ENCODE measurements around the gene TAAR9.
A peak's percentile ranks its signal among the peaks of the same experiment; 100 is the strongest.
"Not testable (repeated sequence)": the region's sequence is repeated elsewhere in the genome, so short reads cannot be mapped to it uniquely, and the experiment has no call there.

The TAAR9 gene

GRCh38 chr6:132515386-132515785 lies 22.7 kb upstream of the TAAR9 start:
- TF ChIP-seq CTCF (IDR thresholded peaks at IDR 0.05; ENCODE audit: insufficient read depth, low read depth, low read length, missing control alignments): no peak

GRCh38 chr6:132520953-132521352 lies 17.1 kb upstream of the TAAR9 start:
- H3K4me3 ChIP-seq (ENCODE audit: low read length): no peak overlapping the region
- no peak for DNase-seq (ENCODE audit: low read depth)
- TF ChIP-seq CTCF (IDR thresholded peaks at IDR 0.05; ENCODE audit: insufficient read depth, low read depth, low read length, missing control alignments): no peak

More at GRCh38 chr6:132515386-132515785, 22.7 kb upstream of the TAAR9 start:
- no peak overlapping the region for H3K4me3 ChIP-seq (ENCODE audit: low read length)
- no peak for DNase-seq (ENCODE audit: low read depth)

DNA sequence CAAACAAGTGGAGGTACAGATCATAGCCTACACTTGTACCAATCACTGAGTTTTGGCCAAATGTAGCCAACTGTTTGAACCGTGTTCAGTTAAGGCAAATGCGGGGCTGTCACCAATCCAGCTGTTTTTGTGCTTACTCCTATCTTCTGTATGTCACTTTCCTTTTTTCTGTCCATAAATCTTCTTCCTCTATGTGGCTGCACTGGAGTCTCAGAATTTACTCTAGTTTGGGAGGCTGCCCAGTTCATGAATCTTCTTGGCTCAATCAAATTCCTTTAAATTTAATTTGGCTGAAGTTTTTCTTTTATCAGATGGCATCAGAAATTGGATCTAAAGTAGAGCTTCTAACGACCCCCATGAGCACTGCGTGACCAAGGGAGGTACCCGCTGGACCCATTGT lies 13.4 kb upstream of the TAAR9 start:
- no peak for DNase-seq (ENCODE audit: low read depth)
- no peak overlapping the region for H3K4me3 ChIP-seq (ENCODE audit: low read length)
- TF ChIP-seq CTCF (IDR thresholded peaks at IDR 0.05; ENCODE audit: insufficient read depth, low read depth, low read length, missing control alignments): no peak

DNA sequence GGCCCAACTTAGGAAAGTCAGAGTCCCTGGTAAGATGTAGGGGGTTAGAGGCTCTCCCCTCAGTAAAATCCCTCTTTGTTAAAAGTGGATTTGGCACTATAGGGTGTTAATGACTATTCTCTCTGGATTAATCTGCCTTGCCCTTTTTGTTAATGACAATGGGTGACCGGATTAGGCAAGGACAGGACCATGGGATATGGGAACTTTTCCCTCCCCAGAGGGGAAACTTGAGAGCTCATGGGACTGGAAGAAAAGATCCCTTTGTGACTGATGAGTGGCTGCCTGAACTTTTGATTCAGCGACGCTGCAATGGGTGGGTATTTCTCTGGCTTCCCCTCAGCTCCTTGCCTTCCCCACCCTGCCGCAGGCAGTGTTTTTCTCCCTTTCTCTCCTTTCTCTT lies 12.2 kb upstream of the TAAR9 start:
- H3K4me3 ChIP-seq (ENCODE audit: low read length): no peak overlapping the region
- DNase-seq (ENCODE audit: low read depth): no peak
- TF ChIP-seq CTCF (IDR thresholded peaks at IDR 0.05; ENCODE audit: insufficient read depth, low read depth, low read length, missing control alignments): no peak

DNA sequence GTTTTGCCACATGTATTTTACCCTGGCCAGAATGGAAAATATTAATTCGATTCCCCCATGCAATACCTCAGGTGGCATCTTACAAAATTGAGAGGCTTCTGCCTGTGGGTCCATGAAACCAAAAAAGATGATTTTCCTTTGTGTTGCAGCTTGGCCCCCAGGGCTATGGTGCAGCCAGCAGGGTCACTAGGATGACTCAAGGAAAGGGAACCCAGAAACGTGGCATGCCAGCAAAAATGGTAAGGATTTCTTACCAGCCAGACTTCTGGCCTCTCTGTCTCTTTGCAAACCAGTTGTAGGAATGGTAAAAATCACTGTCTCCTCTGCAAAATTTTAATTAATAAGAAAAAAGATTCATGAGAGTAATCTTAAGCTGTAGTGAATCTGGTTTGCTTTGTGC lies 11.6 kb upstream of the TAAR9 start:
- TF ChIP-seq CTCF (IDR thresholded peaks at IDR 0.05; ENCODE audit: insufficient read depth, low read depth, low read length, missing control alignments): no peak
- DNase-seq (ENCODE audit: low read depth): no peak
- H3K4me3 ChIP-seq (ENCODE audit: low read length): no peak overlapping the region

DNA sequence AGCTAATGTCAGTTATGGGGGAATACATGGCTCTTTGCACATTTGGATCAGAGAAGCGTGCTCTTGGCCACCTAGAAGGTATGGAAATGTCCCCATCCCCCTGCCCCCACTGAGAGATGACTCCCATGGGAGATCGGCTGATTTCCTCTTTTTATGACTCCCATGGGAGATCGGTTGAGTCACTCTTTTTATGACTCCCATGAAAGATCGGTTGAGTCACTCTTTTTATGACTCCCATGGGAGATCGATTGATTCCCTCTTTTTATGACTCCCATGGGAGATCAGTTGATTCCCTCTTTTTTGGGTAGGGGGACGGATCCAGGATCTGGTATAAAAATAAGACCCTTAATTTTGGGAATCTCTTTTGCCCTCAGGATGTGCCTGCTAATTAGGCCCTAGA lies 10.3 kb upstream of the TAAR9 start:
- no peak overlapping the region for H3K4me3 ChIP-seq (ENCODE audit: low read length)
- no peak for TF ChIP-seq CTCF (IDR thresholded peaks at IDR 0.05; ENCODE audit: insufficient read depth, low read depth, low read length, missing control alignments)
- peak; percentile 48 for DNase-seq (ENCODE audit: low read depth)

DNA sequence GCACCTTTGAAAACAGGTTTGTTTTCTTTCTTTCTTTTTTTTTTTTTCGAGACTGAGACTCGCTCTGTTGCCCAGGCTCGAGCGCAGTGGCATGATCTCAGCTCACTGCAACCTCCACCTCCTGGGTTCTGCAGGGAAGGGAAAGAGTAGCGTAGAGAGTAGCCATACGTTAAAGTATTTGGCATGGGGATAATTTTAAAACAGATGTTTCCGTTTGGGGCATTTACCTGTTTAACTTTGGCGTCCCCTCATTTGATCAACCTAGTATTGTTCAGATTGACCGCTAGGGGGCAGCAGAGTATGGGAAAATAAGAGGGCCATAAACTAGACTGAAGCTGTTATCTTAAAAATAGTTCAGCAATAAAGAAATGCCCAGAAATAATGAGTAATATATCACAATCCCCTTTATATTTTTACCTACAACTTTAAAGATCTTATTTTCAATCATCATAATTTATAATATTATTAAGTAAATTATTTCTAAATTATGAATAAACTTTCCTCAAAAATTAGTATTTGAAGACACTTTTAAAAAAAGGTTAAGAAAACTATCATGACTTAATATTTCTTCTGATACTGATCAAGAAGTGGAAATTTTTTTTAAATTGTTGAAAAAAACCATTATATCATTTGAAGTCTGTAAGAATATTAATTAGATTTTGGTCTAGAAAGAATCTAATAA lies 7.6 kb upstream of the TAAR9 start:
- TF ChIP-seq CTCF (IDR thresholded peaks at IDR 0.05; ENCODE audit: insufficient read depth, low read depth, low read length, missing control alignments): peak; percentile 72
- peak; percentile 77 for DNase-seq (ENCODE audit: low read depth)
- peak overlapping the region; percentile 26 for H3K4me3 ChIP-seq (ENCODE audit: low read length)

DNA sequence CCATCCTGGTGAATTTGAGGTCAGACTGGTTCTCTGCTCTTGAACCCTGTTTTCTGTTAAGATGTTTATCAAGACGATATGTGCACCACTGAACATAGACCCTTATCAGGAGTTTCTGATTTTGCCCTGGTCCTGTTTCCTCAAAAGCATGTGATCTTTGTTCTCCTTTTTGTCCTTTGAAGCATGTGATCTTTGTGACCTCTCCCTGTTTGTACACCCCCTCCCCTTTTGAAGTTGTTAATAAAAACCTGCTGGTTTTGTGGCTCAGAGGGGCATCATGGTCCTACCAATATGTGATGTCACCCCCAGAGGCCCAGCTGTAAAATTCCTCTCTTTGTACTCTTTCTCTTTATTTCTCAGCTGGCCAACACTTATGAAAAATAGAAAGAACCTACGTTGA lies 3.5 kb upstream of the TAAR9 start:
- DNase-seq (ENCODE audit: low read depth); H3K4me3 ChIP-seq (ENCODE audit: low read length): not testable (repeated sequence)
